GM12875 (cell line): ENCODE results near the gene TNS1.

ENCODE experiments used
- H3K4me3 ChIP-seq: one replicate; pipeline ENCODE4 v1.5.1; 2011; ENCODE audit warnings: low read depth, low read length, control low read depth
- TF ChIP-seq, protein P1 (sequence below): IDR thresholded peaks from 2 replicates; pipeline ENCODE4 v1.5.1; 2011; ENCODE audit warnings: low read depth, mild to moderate bottlenecking, control low read depth, inconsistent platforms, low read length, moderate library complexity, borderline replicate concordance; ENCODE audit not compliant: insufficient read depth

TNS1 gene

DNA sequence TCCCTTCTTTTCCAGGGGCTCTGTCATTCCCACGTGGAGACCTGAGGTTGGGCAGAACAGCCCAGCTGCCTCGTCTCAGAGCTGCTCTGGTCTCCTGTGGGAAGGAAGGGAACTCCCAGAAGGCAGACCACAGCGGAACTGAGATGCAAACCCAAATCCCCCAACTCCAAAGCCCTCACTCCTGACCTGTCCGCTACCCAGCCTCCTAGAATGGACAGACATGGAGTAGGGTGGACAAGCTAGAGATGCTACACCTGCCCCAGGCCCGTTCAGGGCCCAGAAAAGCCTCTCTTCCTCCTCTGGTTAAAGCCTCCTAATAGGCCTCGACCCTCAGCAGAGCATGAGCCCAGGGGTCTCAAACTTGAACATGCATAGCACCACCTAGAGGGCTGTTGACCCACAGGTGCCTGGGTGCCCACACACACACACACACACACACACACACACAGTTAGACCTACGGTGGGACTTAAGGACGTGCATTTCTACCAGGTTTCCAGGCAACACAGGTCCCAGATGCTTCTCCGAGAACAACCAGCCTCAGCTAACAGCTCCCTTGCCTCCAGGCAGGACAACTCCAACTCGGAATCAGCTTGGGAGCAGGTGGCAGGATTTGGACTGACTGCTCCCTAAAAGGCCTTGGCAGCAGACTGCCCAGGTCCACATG is 93.5 kb downstream of the TNS1 start:
- TF ChIP-seq, protein P1, sequence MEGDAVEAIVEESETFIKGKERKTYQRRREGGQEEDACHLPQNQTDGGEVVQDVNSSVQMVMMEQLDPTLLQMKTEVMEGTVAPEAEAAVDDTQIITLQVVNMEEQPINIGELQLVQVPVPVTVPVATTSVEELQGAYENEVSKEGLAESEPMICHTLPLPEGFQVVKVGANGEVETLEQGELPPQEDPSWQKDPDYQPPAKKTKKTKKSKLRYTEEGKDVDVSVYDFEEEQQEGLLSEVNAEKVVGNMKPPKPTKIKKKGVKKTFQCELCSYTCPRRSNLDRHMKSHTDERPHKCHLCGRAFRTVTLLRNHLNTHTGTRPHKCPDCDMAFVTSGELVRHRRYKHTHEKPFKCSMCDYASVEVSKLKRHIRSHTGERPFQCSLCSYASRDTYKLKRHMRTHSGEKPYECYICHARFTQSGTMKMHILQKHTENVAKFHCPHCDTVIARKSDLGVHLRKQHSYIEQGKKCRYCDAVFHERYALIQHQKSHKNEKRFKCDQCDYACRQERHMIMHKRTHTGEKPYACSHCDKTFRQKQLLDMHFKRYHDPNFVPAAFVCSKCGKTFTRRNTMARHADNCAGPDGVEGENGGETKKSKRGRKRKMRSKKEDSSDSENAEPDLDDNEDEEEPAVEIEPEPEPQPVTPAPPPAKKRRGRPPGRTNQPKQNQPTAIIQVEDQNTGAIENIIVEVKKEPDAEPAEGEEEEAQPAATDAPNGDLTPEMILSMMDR = no peak
- H3K4me3 ChIP-seq = no peak overlapping the region

DNA sequence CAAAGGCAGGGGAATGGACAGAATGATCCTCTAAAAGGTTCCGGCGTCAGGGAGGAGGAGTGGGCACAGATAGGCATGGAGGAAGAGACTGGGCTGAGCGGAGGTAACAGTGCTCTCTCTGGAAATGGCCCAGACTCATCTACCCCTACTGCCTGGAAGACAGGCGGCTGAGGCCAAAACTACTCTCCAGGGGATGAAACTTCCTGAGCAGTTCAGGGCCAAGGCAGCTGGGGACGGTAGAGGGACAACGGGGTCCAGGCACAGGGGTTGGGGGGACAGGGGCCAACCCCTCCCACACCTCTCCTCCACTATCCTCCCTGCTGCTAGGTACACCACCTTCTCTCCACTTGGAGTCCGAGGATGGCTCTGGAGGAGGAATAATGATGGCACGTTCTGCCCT is 94.3 kb downstream of the TNS1 start:
- TF ChIP-seq, protein P1 = no peak
- H3K4me3 ChIP-seq = no peak overlapping the region

DNA sequence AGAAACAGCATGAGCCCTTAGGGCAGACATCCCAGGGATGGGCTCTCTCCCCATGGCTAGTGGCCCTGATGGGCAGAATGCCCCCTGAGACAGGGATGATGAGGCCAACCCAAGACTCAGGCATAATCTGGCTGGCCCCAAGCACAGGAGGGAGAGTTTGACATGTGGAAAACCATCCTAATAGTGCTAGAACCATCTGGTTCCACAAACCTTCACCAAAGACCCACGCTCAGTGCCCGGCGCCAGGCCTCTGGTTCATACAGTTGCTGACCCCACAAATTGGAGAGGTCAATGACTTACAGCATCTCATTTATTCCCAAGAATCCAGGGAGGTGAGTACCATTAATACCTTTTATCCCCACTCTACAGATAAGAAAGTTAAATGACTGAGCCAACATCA is 95.5 kb downstream of the TNS1 start:
- TF ChIP-seq, protein P1 = no peak
- no peak overlapping the region for H3K4me3 ChIP-seq

DNA sequence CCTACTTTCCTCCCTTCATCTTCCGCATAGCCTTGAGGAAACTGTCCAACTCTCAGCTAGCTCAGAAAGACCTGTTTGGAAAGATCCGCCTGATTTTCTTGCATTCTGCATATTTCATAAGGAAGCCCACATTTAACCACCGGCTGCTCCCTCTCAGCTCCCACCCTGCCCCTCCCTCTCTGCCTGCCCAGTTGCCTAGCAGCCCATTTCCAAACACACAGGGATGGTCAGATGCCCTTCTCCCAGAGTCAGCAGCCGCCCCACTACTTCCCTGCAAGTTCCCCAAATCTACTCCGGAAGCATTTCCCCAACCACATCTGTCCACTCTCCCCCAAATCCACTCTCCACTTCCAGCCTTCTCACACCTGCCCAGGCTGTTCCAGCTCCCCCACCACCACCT is 96.0 kb downstream of the TNS1 start:
- TF ChIP-seq, protein P1 = no peak
- no peak overlapping the region for H3K4me3 ChIP-seq

DNA sequence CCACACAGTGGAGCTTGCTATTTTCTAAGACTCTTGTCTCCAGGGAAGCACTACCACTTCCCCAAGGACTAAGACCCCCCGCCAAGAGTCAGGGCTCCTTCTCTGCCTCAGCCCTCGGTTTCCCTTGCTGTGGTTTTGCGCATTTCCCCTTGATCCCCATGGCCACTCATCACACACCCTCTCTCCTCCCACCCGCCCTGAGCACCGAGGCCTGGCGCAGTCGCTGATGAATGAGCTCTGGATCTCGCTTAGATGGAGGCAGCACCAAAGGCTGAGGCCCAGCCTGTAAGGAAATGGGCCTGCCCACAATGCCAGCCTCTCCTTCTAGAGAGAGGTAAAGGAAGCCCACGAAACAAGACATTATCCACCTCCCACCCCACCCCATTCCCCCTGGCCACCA is 96.9 kb downstream of the TNS1 start:
- TF ChIP-seq, protein P1 = no peak
- no peak overlapping the region for H3K4me3 ChIP-seq

DNA sequence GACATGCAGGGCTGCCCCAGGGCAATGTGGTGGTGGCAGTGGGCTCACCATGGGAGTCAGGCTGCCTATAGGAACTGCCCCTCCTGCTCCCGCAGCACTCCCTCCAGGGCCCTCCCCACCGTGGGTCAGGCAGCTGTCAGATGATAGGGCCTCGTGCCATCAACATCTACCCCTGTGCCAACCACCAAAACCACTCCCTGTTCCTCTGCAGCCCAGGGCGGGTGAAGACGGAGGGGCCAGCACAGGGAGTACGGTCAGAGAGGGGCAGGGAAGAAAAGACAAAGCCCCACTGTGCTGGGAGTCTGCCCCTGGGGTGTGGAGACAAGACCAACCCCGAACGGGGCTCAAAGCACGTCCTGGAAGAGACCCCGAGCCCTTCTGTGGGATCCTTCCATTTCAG is 97.4 kb downstream of the TNS1 start:
- TF ChIP-seq, protein P1 = no peak
- no peak overlapping the region for H3K4me3 ChIP-seq

DNA sequence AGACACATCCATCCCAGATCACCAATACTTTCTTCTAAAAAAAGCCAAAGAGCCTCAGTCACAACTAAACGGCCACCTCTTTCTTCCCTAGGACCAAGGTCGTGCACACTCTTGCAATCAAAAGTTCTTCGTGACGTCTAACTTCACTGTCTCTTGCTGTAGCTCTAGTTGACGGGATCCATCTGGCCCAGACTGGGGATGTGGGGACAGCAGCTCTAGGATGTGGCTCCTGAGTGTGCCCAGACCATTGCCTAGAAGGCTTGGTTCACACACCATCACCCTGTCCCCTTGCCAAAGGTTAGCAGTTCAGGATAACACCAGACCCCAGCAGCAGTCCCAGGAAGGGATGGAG is 98.2 kb downstream of the TNS1 start:
- TF ChIP-seq, protein P1 = no peak
- H3K4me3 ChIP-seq = no peak overlapping the region
